Tibial nerve (tissue), 4 donors: ENCODE results near the gene CHRNG. TPM values are rescaled to one million over a fixed set of nuclear protein-coding genes. Genes with fewer than 3 reads are reported as not detected.

Source experiments
- DNase-seq, 2 donors: peaks; one replicate each; pipeline ENCODE4 v3.0.0-alpha.2; 2019; ENCODE audit warnings: low spot score in 2 of 2
- H3K27ac ChIP-seq, 4 donors: fragments of 200-600 bp; sonication (generic) in 3 of 4; one replicate each; pipeline ENCODE4 v1.5.1; 2017 to 2019; ENCODE audit warnings: mild to moderate bottlenecking in 1 of 4
- H3K27me3 ChIP-seq, 2 donors: fragments of 200-600 bp; sonication (generic) in 1 of 2; one replicate each; pipeline versions ENCODE4 v1.5.1 to v1.6.0; 2017 to 2019
- H3K36me3 ChIP-seq, 3 donors: fragments of 200-600 bp; sonication (generic); one replicate each; pipeline ENCODE4 v1.5.1; 2018 to 2019
- H3K4me1 ChIP-seq, 4 donors: fragments of 200-600 bp; sonication (generic) in 3 of 4; one replicate each; pipeline ENCODE4 v1.5.1; 2017 to 2019
- H3K4me3 ChIP-seq, 4 donors: fragments of 200-600 bp; sonication (generic) in 3 of 4; one replicate each; pipeline ENCODE4 v1.5.1; 2017 to 2019; ENCODE audit warnings: mild to moderate bottlenecking in 1 of 4, moderate library complexity in 1 of 4
- H3K9me3 ChIP-seq, 4 donors: fragments of 200-600 bp; sonication (generic) in 3 of 4; one replicate each; pipeline ENCODE4 v1.5.1; 2017 to 2019
- CTCF ChIP-seq, 5 experiments: fragments of 200-600 bp in 3 of 5; fragments of 450-650 bp in 2 of 5; sonication (generic) in 3 of 5; IDR thresholded peaks; one replicate each; pipeline ENCODE4 v1.5.1; 2016 to 2019; ENCODE audit warnings: antibody characterized with exemption in 5 of 5, mild to moderate bottlenecking in 3 of 5, moderate library complexity in 2 of 5
- EP300 ChIP-seq, 2 donors: sonication (generic); formaldehyde crosslinking; IDR thresholded peaks; one replicate each; pipeline ENCODE4 v1.6.1; 2017; ENCODE audit warnings: antibody characterized with exemption in 2 of 2, mild to moderate bottlenecking in 1 of 2
- POLR2A ChIP-seq, 2 donors: fragments of 450-650 bp; IDR thresholded peaks; one replicate each; pipeline ENCODE4 v1.6.1; 2017; ENCODE audit warnings: antibody characterized with exemption in 2 of 2, mild to moderate bottlenecking in 2 of 2, moderate library complexity in 2 of 2
- WGBS, 2 donors: methylation state at CpG; one replicate each; pipeline ENCODE4 v1.1.5; 2018; 5-methylcytosine and 5-hydroxymethylcytosine counted together
- total RNA-seq, 4 donors: library from RNA; depleted of rRNA; stranded (reverse); fragments of >200 nt; gene quantifications; one replicate each; pipeline ENCODE4 v1.1.0, GENCODE V29; 2016

Gene CHRNG
- total RNA-seq, 4 donors from 2014 or later: not detected

DNA sequence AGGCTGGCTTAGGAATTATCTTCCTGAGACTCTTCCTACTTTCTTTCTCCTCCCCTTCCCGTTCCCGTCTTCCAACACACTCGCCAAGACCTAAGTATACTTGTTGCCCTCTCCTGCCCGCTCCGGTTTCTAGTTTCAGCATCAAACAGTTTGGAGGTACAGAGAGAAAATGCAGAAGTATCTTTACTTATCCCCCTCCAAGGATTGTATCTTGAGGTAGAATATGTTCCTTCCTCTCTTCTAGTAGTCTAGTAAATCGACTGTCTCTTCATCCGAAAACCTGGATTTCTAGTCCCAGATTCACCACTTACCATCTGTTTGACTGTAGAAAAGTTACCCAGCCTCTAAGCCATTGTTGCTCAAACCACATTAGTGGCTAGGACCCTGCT, 11.8 kb downstream of the CHRNG start:
- 14 to 22% methylated on average over 7 of the region's 7 CpGs for WGBS, 2 donors
- peaks cover 0 to 53% (median 7%) of the 10 kb centered on the region in 4 donors for H3K4me1 ChIP-seq
- H3K36me3 ChIP-seq: peaks cover 0 to 27% (median 0%) of the 10 kb centered on the region in 3 donors
- DNase-seq: no peak
- H3K27ac ChIP-seq: peak overlapping the region; percentile 91 to 99 (median 96)
- TF ChIP-seq POLR2A (IDR thresholded peaks at IDR 0.05): no peak
- TF ChIP-seq CTCF (IDR thresholded peaks at IDR 0.05): no peak
- TF ChIP-seq EP300 (IDR thresholded peaks at IDR 0.05): no peak
- H3K27me3 ChIP-seq: no peaks in the 10 kb centered on the region
- peaks cover 0 to 4% (median 0%) of the 10 kb centered on the region in 4 donors for H3K9me3 ChIP-seq
- peak overlapping the region; percentile 79 to 98 (median 86) for H3K4me3 ChIP-seq

DNA sequence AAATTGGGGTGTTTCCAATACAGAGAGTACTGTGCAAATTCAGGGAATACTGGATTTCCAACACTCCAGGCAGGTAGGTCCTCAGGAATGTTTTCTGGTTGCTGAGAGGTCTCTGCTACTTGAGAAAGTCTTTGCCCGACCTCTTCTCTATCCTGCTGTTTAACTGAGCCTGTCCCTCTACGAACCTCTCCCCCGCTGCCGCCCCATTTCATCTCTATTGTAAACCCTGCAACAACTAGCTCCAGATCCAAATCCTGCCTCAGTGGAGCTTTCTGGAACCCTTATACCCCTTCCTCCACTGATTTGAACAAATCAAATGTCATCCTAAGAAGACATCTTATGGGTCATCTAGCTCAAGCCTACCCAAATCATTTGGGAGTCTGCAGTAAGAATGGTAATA, 12.3 kb downstream of the CHRNG start:
- Histone ChIP-seq H3K36me3 (peaks cover 0 to 27% (median under 1%) of the 10 kb centered on the region in 3 donors), H3K9me3 (peaks cover 0 to 4% (median 0%) of the 10 kb centered on the region in 4 donors), H3K4me1 (peaks cover 0 to 53% (median 7%) of the 10 kb centered on the region in 4 donors), H3K27ac (peak overlapping the region in 1 of 4 donors; percentile 99), H3K4me3 (peak overlapping the region in 2 of 4 donors; percentile 79 to 98), H3K27me3 (no peaks in the 10 kb centered on the region)
- no peak for DNase-seq
- 90 to 94% methylated on average over 4 of the region's 4 CpGs for WGBS, 2 donors
- no peak for TF ChIP-seq EP300 (IDR thresholded peaks at IDR 0.05)

GRCh38 chr2:232556426-232556825, 16.9 kb downstream of the CHRNG start:
- Histone ChIP-seq H3K9me3 (no peaks in the 10 kb centered on the region), H3K4me1 (peaks cover 0 to 35% (median 7%) of the 10 kb centered on the region in 4 donors), H3K27ac (no peak overlapping the region), H3K36me3 (peaks cover 0 to 57% (median 18%) of the 10 kb centered on the region in 3 donors), H3K4me3 (no peak overlapping the region), H3K27me3 (no peaks in the 10 kb centered on the region)
- WGBS, 2 donors: 84 to 85% methylated on average over 3 of the region's 3 CpGs
- no peak for DNase-seq
- TF ChIP-seq POLR2A (IDR thresholded peaks at IDR 0.05) (no peak), CTCF (IDR thresholded peaks at IDR 0.05) (no peak), EP300 (IDR thresholded peaks at IDR 0.05) (no peak)

DNA sequence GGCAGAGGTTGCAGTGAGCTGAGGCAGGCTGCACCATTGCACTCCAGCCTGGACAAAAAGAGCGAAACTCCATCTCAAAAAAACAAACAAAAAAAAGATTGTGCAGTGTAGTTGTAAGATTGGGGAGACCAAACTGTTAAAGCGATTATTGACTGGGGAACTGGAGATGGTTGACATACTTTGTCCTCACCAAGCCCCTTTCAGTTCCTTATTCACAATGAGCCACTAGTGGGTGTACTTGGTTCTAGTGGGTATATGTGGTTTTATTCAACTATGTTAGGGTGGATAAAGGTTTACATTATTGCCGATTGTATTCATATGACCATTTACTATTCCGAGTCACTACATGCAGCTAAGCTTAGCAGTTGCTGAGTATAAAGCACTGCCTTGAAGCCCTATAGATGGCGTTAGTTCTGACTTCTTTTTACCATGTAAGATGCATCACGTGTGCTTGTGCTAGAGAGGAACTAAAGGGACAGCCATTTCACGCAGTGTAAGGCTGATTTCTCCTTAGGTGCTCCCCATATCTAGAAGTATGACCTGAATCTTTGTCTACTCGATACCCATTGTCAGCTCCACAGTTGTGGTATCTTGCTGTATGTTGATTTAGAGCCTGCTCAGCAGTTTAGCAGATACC, 23.1 kb downstream of the CHRNG start:
- no peak for TF ChIP-seq EP300 (IDR thresholded peaks at IDR 0.05)
- no peak for TF ChIP-seq POLR2A (IDR thresholded peaks at IDR 0.05)
- no peak for TF ChIP-seq CTCF (IDR thresholded peaks at IDR 0.05)
- no peaks in the 10 kb centered on the region for H3K27me3 ChIP-seq
- 73 to 87% methylated on average over 8 of the region's 8 CpGs for WGBS, 2 donors
- H3K36me3 ChIP-seq: peaks cover 0 to 97% (median 38%) of the 10 kb centered on the region in 3 donors
- H3K27ac ChIP-seq: no peak overlapping the region
- H3K4me3 ChIP-seq: no peak overlapping the region
- no peak for DNase-seq
- H3K4me1 ChIP-seq: no peaks in the 10 kb centered on the region
- H3K9me3 ChIP-seq: no peaks in the 10 kb centered on the region

- Histone ChIP-seq H3K27ac (no peak overlapping the region), H3K27me3 (no peaks in the 10 kb centered on the region), H3K9me3 (no peaks in the 10 kb centered on the region), H3K36me3 (peaks cover 0 to 97% (median 33%) of the 10 kb centered on the region in 3 donors), H3K4me1 (no peaks in the 10 kb centered on the region), H3K4me3 (no peak overlapping the region)
- no peak for DNase-seq
- no peak for TF ChIP-seq CTCF (IDR thresholded peaks at IDR 0.05)
- no peak for TF ChIP-seq POLR2A (IDR thresholded peaks at IDR 0.05)
- TF ChIP-seq EP300 (IDR thresholded peaks at IDR 0.05): no peak
- 29 to 76% methylated on average over 3 of the region's 3 CpGs for WGBS, 2 donors
Observed at GRCh38 chr2:232563580-232563979, 24.1 kb downstream of the CHRNG start.
